Fibroblast of skin of back (primary cell): ENCODE results near the gene NDEL1.
A peak's percentile ranks its signal among the peaks of the same experiment; 100 is the strongest.

ENCODE experiments used
- DNase-seq: peaks from one replicate; pipeline ENCODE4 v3.0.0-alpha.2; 2013

NDEL1 gene

GRCh38 chr17:8458128-8458527 lies 22.4 kb downstream of the NDEL1 start:
- no peak for DNase-seq

- DNase-seq: no peak
Observed at GRCh38 chr17:8459107-8459506, 23.4 kb downstream of the NDEL1 start.

GRCh38 chr17:8459831-8460230 lies 24.1 kb downstream of the NDEL1 start:
- DNase-seq: no peak

GRCh38 chr17:8462564-8462963 lies 26.9 kb downstream of the NDEL1 start:
- DNase-seq: no peak

GRCh38 chr17:8463099-8463498 lies 27.4 kb downstream of the NDEL1 start:
- peak; percentile 15 for DNase-seq

GRCh38 chr17:8464941-8465340 lies 29.3 kb downstream of the NDEL1 start:
- no peak for DNase-seq

GRCh38 chr17:8465356-8465755 lies 29.7 kb downstream of the NDEL1 start:
- no peak for DNase-seq

- no peak for DNase-seq
Observed at GRCh38 chr17:8465759-8466158, 30.1 kb downstream of the NDEL1 start.

- peak; percentile 53 for DNase-seq
Observed at GRCh38 chr17:8466456-8466855, 30.8 kb downstream of the NDEL1 start.

GRCh38 chr17:8466873-8467272 lies 31.2 kb downstream of the NDEL1 start:
- no peak for DNase-seq

- no peak for DNase-seq
Observed at GRCh38 chr17:8467527-8467926, 31.8 kb downstream of the NDEL1 start.

- DNase-seq: no peak
Observed at GRCh38 chr17:8468127-8468526, 32.4 kb downstream of the NDEL1 start.

GRCh38 chr17:8468980-8469379 lies 33.3 kb downstream of the NDEL1 start:
- no peak for DNase-seq

GRCh38 chr17:8469964-8470363 lies 34.3 kb downstream of the NDEL1 start:
- DNase-seq: no peak

GRCh38 chr17:8470447-8471047 lies 34.9 kb downstream of the NDEL1 start:
- DNase-seq: no peak

GRCh38 chr17:8472663-8473062 lies 37.0 kb downstream of the NDEL1 start:
- DNase-seq: no peak

GRCh38 chr17:8473451-8474192 lies 37.9 kb downstream of the NDEL1 start:
- no peak for DNase-seq

- no peak for DNase-seq
Observed at GRCh38 chr17:8474826-8475225, 39.1 kb downstream of the NDEL1 start.

- DNase-seq: no peak
Observed at GRCh38 chr17:8475227-8475626, 39.5 kb downstream of the NDEL1 start.

GRCh38 chr17:8475781-8476180 lies 40.1 kb downstream of the NDEL1 start:
- no peak for DNase-seq

- DNase-seq: no peak
Observed at GRCh38 chr17:8476741-8477140, 41.1 kb downstream of the NDEL1 start.

- no peak for DNase-seq
Observed at GRCh38 chr17:8477171-8477570, 41.5 kb downstream of the NDEL1 start.

- no peak for DNase-seq
Observed at GRCh38 chr17:8477715-8478441, 42.2 kb downstream of the NDEL1 start.

- no peak for DNase-seq
Observed at GRCh38 chr17:8479431-8479947, 43.8 kb downstream of the NDEL1 start.
